PC-3 (cell line): Measurements from ENCODE around the gene NET1. TPM values are rescaled to one million over a fixed set of nuclear protein-coding genes. Genes with fewer than 3 reads are reported as not detected.

Experiments used
- ATAC-seq: fragments of 200-7000 bp; cut with Tn5 transposase; 2 replicates; pipeline ENCODE4 v1.9.1; 2020; ENCODE audit warnings: mild to moderate bottlenecking, moderate library complexity
- BruUV-seq: library from RNA; stranded (reverse); fragments of 400-500 nt; replicated peaks from 2 replicates; lab custom pipeline; 2021; lab: Mats Ljungman, UMichigan
- CTCF ChIA-PET: fragments of 300-600 bp; sonication (Branson Sonifier 250); formaldehyde crosslinking; loops from one replicate; lab custom pipeline; 2022; ENCODE audit warnings: antibody characterized with exemption; lab: Charles Lee
- POLR2A ChIA-PET: fragments of 300-600 bp; sonication (Branson Sonifier 250); formaldehyde crosslinking; loops from one replicate; lab custom pipeline; 2022; ENCODE audit warnings: antibody characterized with exemption; ENCODE audit not compliant: unreplicated experiment; lab: Charles Lee
- DNase-seq: peaks from one replicate; pipeline ENCODE4 v3.0.0-alpha.2; 2015
- H2AFZ ChIP-seq: fragments of 300-600 bp; sonication (generic); 2 replicates; pipeline ENCODE4 v1.6.0; 2016; ENCODE audit warnings: antibody characterized with exemption, low read length
- H3F3A ChIP-seq: fragments of 300-600 bp; sonication (generic); one replicate; pipeline ENCODE4 v1.6.0; 2017; ENCODE audit warnings: antibody characterized with exemption, low read length, control low read depth, mild to moderate bottlenecking; ENCODE audit not compliant: unreplicated experiment
- H3K27ac ChIP-seq: fragments of 300-600 bp; sonication (generic); 2 replicates; pipeline ENCODE4 v1.5.1; 2016; ENCODE audit warnings: mild to moderate bottlenecking, low read length
- H3K27me3 ChIP-seq: fragments of 300-600 bp; sonication (generic); 2 replicates; pipeline ENCODE4 v1.6.1; 2016; ENCODE audit warnings: low read length, mixed read lengths
- H3K36me3 ChIP-seq: fragments of 300-600 bp; sonication (generic); 2 replicates; pipeline ENCODE4 v1.6.1; 2016; ENCODE audit warnings: low read depth, mixed run types, low read length, mixed read lengths
- H3K4me1 ChIP-seq: fragments of 300-600 bp; sonication (generic); 2 replicates; pipeline ENCODE4 v1.5.1; 2016; ENCODE audit warnings: low read length; ENCODE audit not compliant: insufficient read depth
- H3K4me2 ChIP-seq: fragments of 300-600 bp; sonication (generic); 2 replicates; pipeline ENCODE4 v1.6.0; 2016; ENCODE audit warnings: low read length
- H3K4me3 ChIP-seq: fragments of 300-600 bp; sonication (generic); 2 replicates; pipeline ENCODE4 v1.5.1; 2016; ENCODE audit warnings: mild to moderate bottlenecking, low read length, mixed read lengths
- H3K79me2 ChIP-seq: fragments of 300-600 bp; sonication (generic); 2 replicates; pipeline ENCODE4 v1.6.1; 2017; ENCODE audit warnings: low read length, mixed read lengths
- H3K9ac ChIP-seq: fragments of 300-600 bp; sonication (generic); 2 replicates; pipeline ENCODE4 v1.6.0; 2016; ENCODE audit warnings: mild to moderate bottlenecking, low read length
- H3K9me2 ChIP-seq: fragments of 300-600 bp; sonication (generic); replicated peaks from 2 replicates; pipeline ENCODE4 v1.6.1; 2016; ENCODE audit warnings: mixed run types, low read length, mixed read lengths
- H3K9me3 ChIP-seq: fragments of 300-600 bp; sonication (generic); 2 replicates; pipeline ENCODE4 v1.6.1; 2016; ENCODE audit warnings: low read length, mixed read lengths
- H4K20me1 ChIP-seq: fragments of 300-600 bp; sonication (generic); 2 replicates; pipeline ENCODE4 v1.6.1; 2016; ENCODE audit warnings: low read length, mixed read lengths
- EZH2 ChIP-seq: fragments of 300-600 bp; sonication (generic); IDR thresholded peaks from one replicate; pipeline ENCODE4 v1.6.1; 2017; ENCODE audit warnings: antibody characterized with exemption, mild to moderate bottlenecking, low read length; ENCODE audit not compliant: unreplicated experiment
- EZH2phosphoT487 ChIP-seq: fragments of 300-600 bp; sonication (generic); IDR thresholded peaks from 2 replicates; pipeline ENCODE4 v1.6.1; 2018; ENCODE audit warnings: mild to moderate bottlenecking, antibody characterized with exemption, low read length, borderline replicate concordance
- intact Hi-C: fragments of 100-400 bp; cut with micrococcal nuclease; formaldehyde crosslinking; loops from 2 replicates; pipeline ENCODE4 v1.9.0; 2023
- total RNA-seq: library from RNA; depleted of rRNA; stranded (reverse); fragments of >200 nt; gene quantifications from 2 replicates; pipeline ENCODE4 v1.2.3, GENCODE V29; 2014
- TF ChIP-seq, protein P1 (sequence below): fragments of 300-600 bp; sonication (generic); conservative IDR thresholded peaks from 2 replicates; pipeline ENCODE4 v1.5.1; 2017; ENCODE audit warnings: antibody characterized with exemption, low read depth, mild to moderate bottlenecking, low read length

Gene NET1
- total RNA-seq, 1 experiment from 2014 or later = 88.2 TPM

DNA sequence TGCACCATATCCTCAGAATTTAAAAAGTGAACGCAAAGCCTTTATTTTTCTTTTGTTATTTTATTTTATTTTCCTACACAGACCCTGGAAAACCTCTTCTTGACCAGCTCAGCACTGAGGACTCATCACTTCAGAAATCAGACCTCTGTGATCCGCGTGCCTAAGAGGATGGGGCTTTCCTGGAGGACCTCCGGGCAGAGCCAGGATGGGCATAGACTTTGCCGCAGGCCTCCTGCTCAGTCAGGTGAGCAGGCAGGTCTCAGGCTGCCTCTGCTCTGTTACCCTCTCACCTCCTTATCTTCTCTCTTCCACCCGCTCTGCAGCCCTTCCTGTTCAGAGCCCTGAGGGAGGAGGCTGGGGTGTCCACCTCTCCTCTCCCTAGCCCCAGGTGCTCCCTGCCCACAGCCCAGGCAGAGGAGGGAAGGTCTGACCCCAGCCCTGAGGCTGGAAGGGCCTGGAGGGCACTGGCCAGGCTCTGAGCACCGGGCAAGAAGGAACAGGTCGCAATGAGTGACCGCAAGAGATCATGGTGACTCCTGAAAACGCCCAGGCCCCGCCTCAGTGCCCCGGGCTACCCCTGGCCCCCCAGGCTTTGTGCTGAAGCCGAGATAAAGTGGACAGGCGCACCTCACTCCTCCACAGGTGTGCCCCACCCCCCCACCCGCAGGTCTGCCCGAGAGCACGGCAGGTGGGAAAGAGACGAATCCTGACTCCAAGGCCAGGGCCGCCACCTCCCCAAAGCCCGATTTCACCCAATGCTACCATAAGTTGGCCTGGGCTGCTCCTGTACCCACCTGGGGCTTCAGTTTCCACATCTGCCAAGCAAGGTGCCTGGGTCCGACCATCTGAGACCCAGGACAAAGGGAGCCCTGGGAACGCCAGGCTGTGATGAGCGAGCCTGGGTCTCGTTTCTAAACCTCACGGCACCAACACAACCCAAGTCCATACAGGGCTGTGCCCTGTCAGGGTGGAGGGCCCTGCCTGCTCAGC is 84.2 kb downstream of the NET1 start:
- H3K36me3 ChIP-seq = no peaks in the 10 kb centered on the region
- no peak overlapping the region for H3K4me3 ChIP-seq
- no peak overlapping the region for H2AFZ ChIP-seq
- H3K27me3 ChIP-seq = no peaks in the 10 kb centered on the region
- H3F3A ChIP-seq = no peaks in the 10 kb centered on the region
- peaks cover 11% of the 10 kb centered on the region; the same call in 1 of the 2 replicates for H3K4me1 ChIP-seq
- intact Hi-C loops = no loop called here
- TF ChIP-seq, protein P1, sequence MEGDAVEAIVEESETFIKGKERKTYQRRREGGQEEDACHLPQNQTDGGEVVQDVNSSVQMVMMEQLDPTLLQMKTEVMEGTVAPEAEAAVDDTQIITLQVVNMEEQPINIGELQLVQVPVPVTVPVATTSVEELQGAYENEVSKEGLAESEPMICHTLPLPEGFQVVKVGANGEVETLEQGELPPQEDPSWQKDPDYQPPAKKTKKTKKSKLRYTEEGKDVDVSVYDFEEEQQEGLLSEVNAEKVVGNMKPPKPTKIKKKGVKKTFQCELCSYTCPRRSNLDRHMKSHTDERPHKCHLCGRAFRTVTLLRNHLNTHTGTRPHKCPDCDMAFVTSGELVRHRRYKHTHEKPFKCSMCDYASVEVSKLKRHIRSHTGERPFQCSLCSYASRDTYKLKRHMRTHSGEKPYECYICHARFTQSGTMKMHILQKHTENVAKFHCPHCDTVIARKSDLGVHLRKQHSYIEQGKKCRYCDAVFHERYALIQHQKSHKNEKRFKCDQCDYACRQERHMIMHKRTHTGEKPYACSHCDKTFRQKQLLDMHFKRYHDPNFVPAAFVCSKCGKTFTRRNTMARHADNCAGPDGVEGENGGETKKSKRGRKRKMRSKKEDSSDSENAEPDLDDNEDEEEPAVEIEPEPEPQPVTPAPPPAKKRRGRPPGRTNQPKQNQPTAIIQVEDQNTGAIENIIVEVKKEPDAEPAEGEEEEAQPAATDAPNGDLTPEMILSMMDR = no peak
- TF ChIP-seq EZH2phosphoT487 = no peak
- ChIA-PET POLR2A (no interaction called here), CTCF (interaction anchor here (0.5 kb wide), 1 partner anchor 50 kb away, joined by 3 read pairs; no protein-coding TSS in a partner anchor)
- BruUV-seq = no TSS peak
- no peaks in the 10 kb centered on the region for H3K79me2 ChIP-seq
- DNase-seq = no peak
- no peak overlapping the region for H3K27ac ChIP-seq
- ATAC-seq = no peak
- no peaks in the 10 kb centered on the region for H3K9me2 ChIP-seq
- H4K20me1 ChIP-seq = no peaks in the 10 kb centered on the region
- H3K4me2 ChIP-seq = no peak overlapping the region
- no peaks in the 10 kb centered on the region for H3K9me3 ChIP-seq
- no peak overlapping the region for H3K9ac ChIP-seq

DNA sequence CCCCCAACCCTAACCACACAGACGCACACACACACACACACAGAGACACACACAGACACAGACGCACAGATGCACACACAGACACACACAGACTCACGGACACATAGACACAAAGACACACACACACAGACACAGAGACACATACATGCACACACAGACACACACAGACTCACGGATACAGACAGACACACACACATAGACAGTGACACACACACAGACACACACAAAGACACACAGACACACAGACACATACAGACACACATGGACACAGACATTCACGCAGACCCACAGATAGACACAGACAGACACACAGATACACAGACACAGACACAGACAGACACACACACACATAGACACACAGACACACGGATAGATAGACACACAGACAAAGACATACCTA is 84.9 kb downstream of the NET1 start:
- intact Hi-C loops = no loop called here
- TF ChIP-seq, protein P1 = no peak
- TF ChIP-seq EZH2phosphoT487 = no peak
- no peak for TF ChIP-seq EZH2
- DNase-seq = no peak
- no peaks in the 10 kb centered on the region for H3K27me3 ChIP-seq
- no peaks in the 10 kb centered on the region for H3K79me2 ChIP-seq
- H3K36me3 ChIP-seq = no peaks in the 10 kb centered on the region
- BruUV-seq = no TSS peak
- H3F3A ChIP-seq = no peaks in the 10 kb centered on the region
- no peaks in the 10 kb centered on the region for H3K9me2 ChIP-seq
- no peak for ATAC-seq
- no peak overlapping the region for H3K4me3 ChIP-seq
- H3K4me1 ChIP-seq = peaks cover 11% of the 10 kb centered on the region; the same call in 1 of the 2 replicates
- ChIA-PET CTCF (no interaction called here), POLR2A (no interaction called here)
- H3K9ac ChIP-seq = no peak overlapping the region
- no peak overlapping the region for H3K4me2 ChIP-seq
- H3K27ac ChIP-seq = no peak overlapping the region
- H4K20me1 ChIP-seq = no peaks in the 10 kb centered on the region
- H3K9me3 ChIP-seq = no peaks in the 10 kb centered on the region
- H2AFZ ChIP-seq = no peak overlapping the region
